Osteocyte (in vitro differentiated cells): ENCODE measurements around the gene SNAPIN. TPM values are rescaled to one million over a fixed set of nuclear protein-coding genes. Genes with fewer than 3 reads are reported as not detected.

Experiments
- DNase-seq: peaks from one replicate; pipeline ENCODE4 v3.0.0; 2021; ENCODE audit warnings: mixed read lengths; ENCODE audit not compliant: unreplicated experiment; ENCODE audit errors: extremely low spot score
- H3K27ac Mint-ChIP-seq: one replicate; pipeline ENCODE4 v1.8.0; 2021; ENCODE audit warnings: mild to moderate bottlenecking, mixed read lengths; ENCODE audit not compliant: unreplicated experiment
- H3K27me3 Mint-ChIP-seq: one replicate; pipeline ENCODE4 v1.8.0; 2021; ENCODE audit warnings: mixed read lengths; ENCODE audit not compliant: unreplicated experiment
- H3K36me3 Mint-ChIP-seq: one replicate; pipeline ENCODE4 v1.8.0; 2021; ENCODE audit warnings: mixed read lengths; ENCODE audit not compliant: unreplicated experiment
- H3K4me1 Mint-ChIP-seq: one replicate; pipeline ENCODE4 v1.8.0; 2021; ENCODE audit warnings: mixed read lengths; ENCODE audit not compliant: unreplicated experiment
- H3K4me3 Mint-ChIP-seq: one replicate; pipeline ENCODE4 v1.8.0; 2021; ENCODE audit warnings: mild to moderate bottlenecking, moderate library complexity, mixed read lengths; ENCODE audit not compliant: unreplicated experiment
- H3K9me3 Mint-ChIP-seq: one replicate; pipeline ENCODE4 v1.8.0; 2021; ENCODE audit warnings: mixed read lengths; ENCODE audit not compliant: unreplicated experiment
- total RNA-seq: library from RNA; stranded (reverse); gene quantifications from 2 replicates; pipeline ENCODE4 v1.2.1, GENCODE V29; 2021
- TF ChIP-seq, protein P1 (sequence below): fragments of 200-600 bp; sonication (generic); IDR thresholded peaks from 2 replicates; pipeline ENCODE4 v1.5.0; 2021; ENCODE audit warnings: antibody characterized with exemption, mild to moderate bottlenecking, moderate library complexity

The SNAPIN gene
- total RNA-seq, 1 donor from 2014 or later, result 46.3 TPM

- Mint-ChIP-seq H3K9me3 (no peaks in the 10 kb centered on the region), H3K4me1 (peaks cover 6% of the 10 kb centered on the region), H3K27ac (peak overlapping the region; percentile 73), H3K36me3 (peaks cover 37% of the 10 kb centered on the region), H3K27me3 (no peaks in the 10 kb centered on the region), H3K4me3 (no peak overlapping the region)
- TF ChIP-seq, protein P1, sequence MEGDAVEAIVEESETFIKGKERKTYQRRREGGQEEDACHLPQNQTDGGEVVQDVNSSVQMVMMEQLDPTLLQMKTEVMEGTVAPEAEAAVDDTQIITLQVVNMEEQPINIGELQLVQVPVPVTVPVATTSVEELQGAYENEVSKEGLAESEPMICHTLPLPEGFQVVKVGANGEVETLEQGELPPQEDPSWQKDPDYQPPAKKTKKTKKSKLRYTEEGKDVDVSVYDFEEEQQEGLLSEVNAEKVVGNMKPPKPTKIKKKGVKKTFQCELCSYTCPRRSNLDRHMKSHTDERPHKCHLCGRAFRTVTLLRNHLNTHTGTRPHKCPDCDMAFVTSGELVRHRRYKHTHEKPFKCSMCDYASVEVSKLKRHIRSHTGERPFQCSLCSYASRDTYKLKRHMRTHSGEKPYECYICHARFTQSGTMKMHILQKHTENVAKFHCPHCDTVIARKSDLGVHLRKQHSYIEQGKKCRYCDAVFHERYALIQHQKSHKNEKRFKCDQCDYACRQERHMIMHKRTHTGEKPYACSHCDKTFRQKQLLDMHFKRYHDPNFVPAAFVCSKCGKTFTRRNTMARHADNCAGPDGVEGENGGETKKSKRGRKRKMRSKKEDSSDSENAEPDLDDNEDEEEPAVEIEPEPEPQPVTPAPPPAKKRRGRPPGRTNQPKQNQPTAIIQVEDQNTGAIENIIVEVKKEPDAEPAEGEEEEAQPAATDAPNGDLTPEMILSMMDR, result no peak
- DNase-seq, result no peak
Measured at GRCh38 chr1:153647346-153647714, 11.2 kb upstream of the SNAPIN start.

DNA sequence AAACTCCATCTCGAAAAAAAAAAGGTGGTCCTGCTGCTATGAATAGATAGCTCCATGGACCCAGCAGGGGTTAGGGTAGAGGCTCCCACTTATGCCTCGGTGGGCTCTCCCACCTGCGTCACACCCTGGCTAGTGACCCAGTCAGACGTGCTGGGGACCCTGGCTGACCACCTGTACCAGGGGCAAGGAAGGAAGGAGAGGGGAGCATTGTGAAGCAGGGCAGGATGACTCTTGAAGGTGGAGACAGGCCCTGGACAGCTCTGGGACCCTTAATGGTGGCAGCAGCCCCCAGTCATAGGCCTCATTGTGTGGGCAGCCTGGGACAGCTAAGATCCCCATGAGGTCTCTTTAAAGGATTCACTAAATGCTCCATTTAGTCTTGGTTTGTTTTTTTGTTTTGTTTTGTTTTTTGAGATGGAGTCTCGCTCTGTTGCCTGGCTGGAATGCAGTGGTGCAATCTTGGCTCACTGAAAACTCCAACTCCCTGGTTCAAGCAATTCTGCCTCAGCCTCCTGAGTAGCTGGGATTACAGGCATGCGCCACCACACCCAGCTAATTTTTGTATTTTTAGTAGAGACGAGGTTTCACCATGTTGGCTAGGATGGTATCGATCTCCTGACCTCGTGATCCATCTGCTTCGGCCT is 10.4 kb upstream of the SNAPIN start:
- H3K27ac Mint-ChIP-seq, result no peak overlapping the region
- no peak for DNase-seq
- no peaks in the 10 kb centered on the region for H3K9me3 Mint-ChIP-seq
- peaks cover 34% of the 10 kb centered on the region for H3K36me3 Mint-ChIP-seq
- H3K4me3 Mint-ChIP-seq, result no peak overlapping the region
- no peaks in the 10 kb centered on the region for H3K27me3 Mint-ChIP-seq
- H3K4me1 Mint-ChIP-seq, result peaks cover 6% of the 10 kb centered on the region
- TF ChIP-seq, protein P1, result no peak

GRCh38 chr1:153649137-153649862 is 9.2 kb upstream of the SNAPIN start:
- Mint-ChIP-seq H3K36me3 (peaks cover 23% of the 10 kb centered on the region), H3K4me3 (no peak overlapping the region), H3K4me1 (peaks cover 6% of the 10 kb centered on the region), H3K27me3 (no peaks in the 10 kb centered on the region), H3K27ac (peak overlapping the region; percentile 52), H3K9me3 (no peaks in the 10 kb centered on the region)
- TF ChIP-seq, protein P1, result no peak
- no peak for DNase-seq

DNA sequence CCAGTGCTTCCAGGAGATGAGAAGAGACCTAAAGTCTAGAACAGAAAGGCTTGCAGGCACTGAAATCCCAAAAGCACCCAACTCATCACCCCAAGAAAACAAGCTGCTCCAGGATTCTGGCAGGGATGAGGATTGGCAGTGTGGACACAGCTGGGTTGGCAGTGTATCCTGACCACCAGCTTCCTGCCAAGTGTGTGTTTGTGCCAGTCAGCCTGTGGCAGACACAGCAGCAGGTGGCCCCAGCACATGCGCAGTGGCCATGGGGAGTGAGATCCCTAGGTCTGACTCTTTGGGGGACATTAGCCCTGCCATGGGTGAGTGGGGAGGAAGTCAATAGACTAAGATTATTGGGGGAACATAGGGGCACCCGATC is 8.7 kb upstream of the SNAPIN start:
- TF ChIP-seq, protein P1, result no peak
- no peak for DNase-seq
- Mint-ChIP-seq H3K27ac (peak overlapping the region; percentile 52), H3K9me3 (no peaks in the 10 kb centered on the region), H3K4me1 (peaks cover 6% of the 10 kb centered on the region), H3K36me3 (peaks cover 17% of the 10 kb centered on the region), H3K4me3 (no peak overlapping the region), H3K27me3 (no peaks in the 10 kb centered on the region)

- no peak for DNase-seq
- Mint-ChIP-seq H3K4me1 (peaks cover 6% of the 10 kb centered on the region), H3K36me3 (no peaks in the 10 kb centered on the region), H3K9me3 (no peaks in the 10 kb centered on the region), H3K27me3 (no peaks in the 10 kb centered on the region), H3K27ac (no peak overlapping the region), H3K4me3 (no peak overlapping the region)
- TF ChIP-seq, protein P1, result no peak
Measured at GRCh38 chr1:153651771-153652170, 6.7 kb upstream of the SNAPIN start.
